HEK293 (cell line): ENCODE measurements around the gene TRIM24.

ENCODE experiments used
- BCL11A ChIP-seq: fragments of 450-650 bp; formaldehyde crosslinking; IDR thresholded peaks from 2 replicates; pipeline ENCODE4 v1.5.1; 2016; ENCODE audit warnings: low read depth, missing biosample characterization, missing genetic modification characterization
- CTCF ChIP-seq: fragments of 450-650 bp; formaldehyde crosslinking; IDR thresholded peaks from 2 replicates; pipeline ENCODE4 v1.5.1; 2016; ENCODE audit warnings: missing biosample characterization, missing genetic modification characterization
- GLIS1 ChIP-seq: fragments of 450-650 bp; formaldehyde crosslinking; IDR thresholded peaks from 2 replicates; pipeline ENCODE4 v1.5.1; 2016; ENCODE audit warnings: missing biosample characterization, missing genetic modification characterization
- KLF17 ChIP-seq: fragments of 450-650 bp; formaldehyde crosslinking; IDR thresholded peaks from 2 replicates; pipeline ENCODE4 v1.5.1; 2016; ENCODE audit warnings: missing biosample characterization, missing genetic modification characterization
- REST ChIP-seq: fragments of 450-650 bp; formaldehyde crosslinking; IDR thresholded peaks from 2 replicates; pipeline ENCODE4 v1.5.1; 2016; ENCODE audit warnings: missing biosample characterization, missing genetic modification characterization
- YY1 ChIP-seq: fragments of 450-650 bp; formaldehyde crosslinking; IDR thresholded peaks from 2 replicates; pipeline ENCODE4 v1.5.1; 2018; ENCODE audit warnings: missing biosample characterization, missing genetic modification characterization
- ZNF174 ChIP-seq: fragments of 450-650 bp; formaldehyde crosslinking; IDR thresholded peaks from 2 replicates; pipeline ENCODE4 v1.5.0; 2017; ENCODE audit warnings: missing biosample characterization, mild to moderate bottlenecking, missing genetic modification characterization
- ZNF184 ChIP-seq: fragments of 450-650 bp; IDR thresholded peaks from 2 replicates; pipeline ENCODE4 v1.5.1; 2018; ENCODE audit warnings: missing biosample characterization, mild to moderate bottlenecking, missing genetic modification characterization
- ZNF274 ChIP-seq, 2 experiments: fragments of 200-500 bp in 1 of 2; fragments of 450-650 bp in 1 of 2; sonication (Bioruptor generic) in 1 of 2; formaldehyde crosslinking in 1 of 2; IDR thresholded peaks; 2 replicates each; pipeline versions ENCODE4 v1.5.1 to v1.6.1; 2014 to 2016; ENCODE audit warnings: borderline replicate concordance in 1 of 2, inconsistent platforms in 1 of 2, low read length in 1 of 2, missing biosample characterization in 1 of 2, missing genetic modification characterization in 1 of 2
- ZNF670 ChIP-seq: fragments of 450-650 bp; formaldehyde crosslinking; IDR thresholded peaks from 2 replicates; pipeline ENCODE4 v1.5.1; 2016; ENCODE audit warnings: missing biosample characterization, missing genetic modification characterization, low read depth

DNA sequence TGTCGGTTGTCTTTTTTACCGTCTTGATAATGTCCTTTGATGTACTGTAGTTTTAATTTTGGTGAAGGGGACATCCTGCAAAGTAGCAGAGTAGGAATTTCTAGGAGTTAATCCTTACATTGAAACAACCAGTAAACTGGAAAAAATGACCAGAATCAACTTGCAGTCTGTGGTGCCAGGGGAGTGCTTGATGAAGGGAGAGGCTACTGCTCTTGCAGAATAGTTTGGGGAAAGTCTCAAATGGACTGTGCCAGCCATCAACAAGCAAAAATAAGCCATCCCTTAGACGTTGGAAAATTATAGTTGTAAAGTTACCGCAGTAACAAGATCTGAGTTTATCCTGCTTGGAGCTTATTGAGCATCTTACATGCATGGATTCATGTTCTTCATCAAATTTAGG is 32.4 kb downstream of the TRIM24 start:
- TF ChIP-seq ZNF274 (IDR thresholded peaks at IDR 0.05; ENCODE audit: low read length): no peak
- TF ChIP-seq ZNF274 (tag by site-specific recombination; IDR thresholded peaks at IDR 0.05; ENCODE audit: borderline replicate concordance): no peak
- TF ChIP-seq YY1 (tag by site-specific recombination): no peak
- no peak for TF ChIP-seq CTCF (tag by site-specific recombination)
- no peak for TF ChIP-seq REST (tag by site-specific recombination)
- TF ChIP-seq ZNF670 (tag by site-specific recombination): no peak
- TF ChIP-seq GLIS1 (tag by site-specific recombination): no peak
- TF ChIP-seq KLF17: no peak
- no peak for TF ChIP-seq ZNF184 (tag by site-specific recombination)
- TF ChIP-seq ZNF174 (tag by site-specific recombination): no peak
- TF ChIP-seq BCL11A (tag by site-specific recombination): no peak
